NCI-H2081 treated with DMSO at 0.1 percent for 48 hours (cell line): ENCODE data around the gene KIF26A.

Experiments used
- DNase-seq: peaks from one replicate; lab custom pipeline; 2025; lab: John Stamatoyannopoulos, UW

KIF26A gene

DNA sequence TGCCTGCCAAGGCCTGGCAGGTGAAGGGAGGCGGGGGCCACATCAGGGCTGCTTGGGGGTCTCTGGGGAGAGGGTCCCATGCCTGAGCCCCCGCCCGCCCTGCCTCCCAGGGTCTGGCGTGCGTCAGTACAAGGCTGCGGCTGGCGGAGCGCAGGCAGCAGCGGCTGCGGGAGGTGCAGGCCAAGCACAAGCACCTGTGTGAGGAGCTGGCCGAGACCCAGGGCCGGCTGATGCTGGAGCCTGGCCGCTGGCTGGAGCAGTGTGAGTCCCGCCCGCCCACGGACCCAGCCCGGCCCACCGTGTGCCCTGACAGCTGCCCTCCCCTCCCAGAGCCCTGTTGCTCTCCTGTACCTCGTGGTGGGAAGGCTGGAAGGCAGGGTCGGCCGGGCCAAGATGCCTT lies 40.7 kb downstream of the KIF26A start:
- DNase-seq: no peak

DNA sequence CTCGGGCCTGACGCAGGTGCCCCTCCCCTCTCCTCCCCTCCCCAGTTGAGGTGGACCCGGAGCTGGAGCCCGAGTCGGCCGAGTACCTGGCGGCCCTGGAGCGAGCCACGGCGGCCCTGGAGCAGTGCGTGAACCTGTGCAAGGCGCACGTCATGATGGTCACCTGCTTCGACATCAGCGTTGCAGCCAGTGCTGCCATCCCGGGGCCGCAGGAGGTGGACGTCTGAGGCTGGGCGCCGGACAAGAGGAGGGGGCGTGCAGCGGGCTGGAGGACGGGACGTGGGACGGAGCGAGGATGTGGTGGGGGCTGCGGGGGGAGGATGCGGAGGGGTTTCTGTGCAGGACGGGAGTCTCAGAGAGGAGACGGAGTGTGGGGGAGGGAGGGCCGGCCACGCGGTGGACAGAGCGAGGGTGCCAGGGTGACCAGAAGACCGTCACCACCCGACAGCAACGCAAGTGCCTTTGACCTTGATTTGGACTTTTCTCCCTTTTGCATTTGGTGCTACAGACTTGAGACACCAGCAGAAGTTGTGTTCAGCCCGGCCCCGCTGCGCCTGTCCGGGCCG lies 41.3 kb downstream of the KIF26A start:
- DNase-seq: no peak

GRCh38 chr14:104180561-104181165 lies 42.3 kb downstream of the KIF26A start:
- DNase-seq: no peak

- no peak for DNase-seq
Observed at GRCh38 chr14:104181761-104182530, 43.6 kb downstream of the KIF26A start.

DNA sequence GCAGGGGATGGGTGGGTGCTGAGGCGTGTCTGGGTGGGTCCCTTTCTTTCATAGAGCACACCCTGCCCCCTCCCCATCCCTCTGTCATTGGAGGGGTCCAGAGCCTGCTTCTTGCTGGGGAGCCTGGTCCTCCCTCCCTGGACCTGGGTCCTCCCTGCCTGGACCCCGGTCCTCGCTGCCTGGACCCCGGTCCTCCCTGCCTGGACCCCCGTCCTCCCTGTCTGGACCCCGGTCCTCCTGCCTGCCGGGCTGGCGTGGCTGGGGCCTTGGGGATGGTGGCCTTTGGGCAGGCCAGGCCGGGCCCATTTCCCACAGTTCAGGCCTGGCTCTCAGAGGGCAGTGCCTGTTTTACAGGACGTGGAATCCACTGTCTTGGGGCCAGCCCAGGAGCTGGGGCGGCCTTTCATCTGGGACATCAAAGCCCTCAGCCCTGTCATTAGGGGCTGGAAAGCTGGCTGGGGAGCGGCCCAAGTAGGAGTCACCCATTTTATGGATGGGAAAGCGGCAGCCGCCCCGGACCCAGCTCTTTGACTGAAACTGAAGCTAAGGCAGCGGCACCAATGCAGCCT lies 44.6 kb downstream of the KIF26A start:
- no peak for DNase-seq

DNA sequence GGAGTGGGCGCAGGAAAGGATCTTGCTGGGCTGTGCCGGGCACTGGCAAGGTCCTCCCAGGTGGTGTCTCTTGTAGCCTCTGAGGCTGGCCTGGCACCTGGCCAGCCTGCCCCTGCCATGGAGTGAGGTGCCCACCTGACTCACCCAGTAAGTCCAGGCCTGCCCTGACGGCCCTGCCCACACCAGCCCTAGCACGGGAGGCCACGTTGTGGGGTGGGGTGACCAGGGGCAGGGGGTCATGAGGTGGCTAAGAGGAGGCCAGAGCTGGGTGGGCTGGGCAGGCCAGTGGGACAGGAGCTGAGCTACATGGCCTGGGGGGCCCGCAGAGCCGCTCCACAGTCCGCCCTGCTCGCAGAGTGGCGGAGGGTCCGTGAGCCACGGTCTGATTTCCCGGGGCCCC lies 45.4 kb downstream of the KIF26A start:
- DNase-seq: no peak

- DNase-seq: no peak
Observed at GRCh38 chr14:104184506-104184905, 46.1 kb downstream of the KIF26A start.

- no peak for DNase-seq
Observed at GRCh38 chr14:104184911-104185499, 46.6 kb downstream of the KIF26A start.

DNA sequence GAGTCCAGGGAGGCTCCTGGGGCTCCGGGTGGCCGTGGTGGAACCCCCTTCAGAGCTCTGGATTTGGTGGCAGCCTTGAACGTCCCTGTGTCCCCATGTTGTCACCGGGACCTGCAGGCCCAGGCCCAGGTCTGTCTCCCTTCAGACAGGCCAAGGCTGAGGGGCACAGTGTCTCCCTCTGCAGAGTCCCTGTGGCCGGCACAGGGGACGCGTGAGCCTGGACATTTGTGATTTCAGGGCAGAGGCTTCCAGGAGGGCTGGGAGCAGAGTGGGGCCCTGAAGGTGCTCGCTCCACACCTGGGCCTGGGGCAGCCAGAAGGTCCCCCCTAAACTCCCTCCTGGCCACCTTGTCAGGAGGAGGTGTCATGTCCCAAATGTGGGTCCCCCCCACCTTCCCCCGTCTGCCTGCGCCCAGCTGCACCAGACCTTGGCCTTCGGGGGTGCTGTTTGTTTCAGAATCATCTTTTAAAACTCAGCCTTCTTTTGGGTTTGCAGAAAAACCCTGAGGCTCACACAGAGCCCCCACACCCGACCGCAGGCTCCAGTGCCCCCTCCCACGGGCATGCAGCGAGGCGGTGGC lies 47.6 kb downstream of the KIF26A start:
- no peak for DNase-seq

DNA sequence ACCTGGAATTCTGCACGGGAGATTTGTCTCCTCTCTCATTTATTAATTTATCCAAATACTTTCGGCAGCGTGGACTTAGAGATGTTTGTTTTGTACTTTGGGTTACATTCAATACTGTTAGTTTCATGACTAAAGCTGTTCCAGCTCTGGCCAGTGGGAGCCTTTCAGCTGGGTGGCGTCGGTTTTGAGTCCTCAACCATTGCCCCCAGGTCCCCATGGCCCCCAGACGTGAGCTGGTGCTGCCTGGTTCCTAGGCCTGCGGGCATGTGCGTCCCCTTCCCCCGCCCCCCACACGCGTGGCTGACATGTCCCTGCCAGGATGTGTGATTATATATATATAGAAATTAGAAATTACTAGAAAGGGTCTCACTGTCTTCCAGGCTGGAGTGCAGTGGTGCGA lies 48.2 kb downstream of the KIF26A start:
- DNase-seq: no peak

DNA sequence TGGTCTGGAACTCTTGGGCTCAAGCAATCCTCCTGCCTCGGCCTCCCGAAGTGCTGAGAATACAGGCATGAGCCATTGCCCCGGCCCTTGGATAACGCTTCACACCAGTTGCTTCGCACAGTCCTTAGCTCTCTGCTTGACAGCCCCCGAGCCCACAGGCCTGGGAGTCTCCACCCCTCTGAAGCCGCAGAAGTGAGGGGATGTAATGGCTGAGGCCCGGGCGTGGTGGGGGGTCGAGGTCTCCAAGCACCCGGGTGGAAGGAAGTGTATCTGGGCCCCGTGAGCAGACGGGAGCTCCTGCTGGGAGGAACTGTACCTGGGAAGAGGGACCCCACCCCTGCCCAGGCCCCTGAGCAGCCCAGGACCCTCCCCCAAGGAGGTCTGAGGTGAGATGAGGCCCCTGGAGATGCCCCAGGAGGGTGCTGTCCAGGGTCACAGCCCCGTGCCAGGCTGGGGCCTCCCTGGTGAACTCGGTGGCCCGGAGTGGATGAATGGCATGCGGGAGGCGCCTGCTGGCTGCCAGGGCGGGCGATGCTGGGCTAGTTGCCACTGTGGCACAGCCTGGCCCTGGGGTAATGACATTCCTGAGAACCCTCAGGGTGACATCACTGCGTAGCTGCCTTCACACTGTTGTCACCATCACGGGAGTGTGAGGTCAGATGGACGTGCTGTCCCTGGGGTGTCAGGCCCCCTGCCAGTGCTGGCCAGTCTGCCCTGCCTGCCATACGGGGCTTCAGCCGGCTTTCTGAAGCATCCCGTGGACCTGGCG lies 48.9 kb downstream of the KIF26A start:
- no peak for DNase-seq

- no peak for DNase-seq
Observed at GRCh38 chr14:104187931-104188726, 49.7 kb downstream of the KIF26A start.

GRCh38 chr14:104188727-104189400 lies 50.5 kb downstream of the KIF26A start:
- DNase-seq: no peak

DNA sequence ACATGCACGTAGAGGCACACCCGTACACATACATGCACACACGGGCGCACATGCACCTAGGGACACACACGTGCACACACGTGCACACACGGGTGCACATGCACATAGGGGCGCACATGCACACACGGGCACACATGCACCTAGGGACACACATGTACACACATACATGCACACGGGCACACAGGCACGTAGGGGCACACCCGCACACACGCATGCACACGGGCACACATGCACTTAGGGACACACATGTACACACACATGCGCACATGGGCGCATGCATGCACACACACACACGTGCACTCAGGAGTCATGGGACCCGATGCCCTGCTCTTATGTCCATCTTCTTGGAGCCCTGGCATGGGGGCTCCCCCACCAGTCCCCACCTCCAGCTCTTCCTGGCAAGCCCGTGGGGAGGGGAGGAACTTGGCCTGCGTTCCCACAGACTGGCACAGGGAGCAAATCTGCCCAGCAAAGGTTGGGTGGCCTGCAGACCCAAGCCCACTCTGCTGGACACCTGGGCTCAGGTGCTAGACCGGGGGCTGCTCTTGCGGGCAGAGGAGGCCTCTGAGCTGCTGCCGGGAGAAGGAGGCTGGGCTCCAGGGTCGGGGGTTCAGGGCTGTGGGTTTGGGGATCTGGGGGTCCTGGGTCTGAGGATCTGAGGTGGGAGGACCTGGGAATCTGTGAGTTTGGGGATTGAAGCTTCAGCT lies 51.4 kb downstream of the KIF26A start:
- no peak for DNase-seq

GRCh38 chr14:104190396-104191000 lies 52.1 kb downstream of the KIF26A start:
- no peak for DNase-seq

- no peak for DNase-seq
Observed at GRCh38 chr14:104191409-104191997, 53.1 kb downstream of the KIF26A start.

DNA sequence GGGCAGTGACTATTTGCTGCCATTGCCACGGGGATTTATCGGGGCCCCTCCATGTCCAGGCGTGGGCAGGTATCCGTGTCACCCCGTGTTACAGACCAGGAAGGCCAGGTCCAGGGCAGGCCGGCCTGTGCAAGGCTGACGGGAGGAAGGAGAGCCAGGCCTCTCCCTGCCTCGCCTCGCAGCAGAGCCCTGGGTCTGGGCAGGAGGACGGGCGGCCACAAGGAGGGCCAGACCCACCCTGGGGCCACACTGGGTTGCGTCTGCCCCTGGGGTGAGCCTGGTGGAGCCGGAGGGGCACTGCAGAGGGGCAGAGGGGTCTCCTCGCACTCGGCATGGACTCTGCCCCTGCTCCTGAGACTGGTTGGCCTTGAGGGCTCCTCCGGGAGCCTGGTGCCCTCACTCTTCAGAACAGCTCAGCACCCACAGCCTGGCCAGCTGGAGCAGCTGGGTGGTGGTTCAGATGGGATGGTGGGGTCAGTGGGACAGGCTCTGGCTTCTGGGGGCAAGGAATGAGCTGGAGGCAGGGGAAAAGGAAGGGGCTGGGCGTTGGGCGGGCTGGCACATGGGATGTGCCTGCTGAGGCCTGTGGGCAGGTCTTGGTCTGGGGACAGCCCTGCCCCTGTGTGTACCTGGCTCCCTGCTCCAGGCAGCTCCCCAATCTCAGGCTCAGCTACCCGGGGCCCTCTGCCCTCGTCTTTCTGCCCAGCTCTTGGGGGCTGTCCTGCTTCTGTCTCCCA lies 53.9 kb downstream of the KIF26A start:
- no peak for DNase-seq

DNA sequence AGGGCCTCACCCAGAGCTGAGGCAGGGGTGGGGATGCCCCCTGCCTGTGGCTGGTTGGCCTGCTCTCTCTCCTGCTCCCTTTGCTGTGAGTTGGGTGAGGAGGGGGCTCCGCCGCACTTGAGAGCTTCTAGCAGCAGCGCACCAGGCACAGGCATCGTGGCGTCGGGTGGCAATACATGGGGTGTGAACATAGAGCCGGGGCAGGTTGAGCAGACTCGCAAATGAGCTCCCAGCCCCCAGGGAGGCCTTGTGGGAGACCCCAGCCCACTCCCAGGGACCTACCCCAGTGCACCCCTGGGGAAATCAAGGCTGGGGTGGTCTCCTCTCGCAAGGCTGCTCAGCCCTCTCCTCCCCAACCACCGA lies 54.5 kb downstream of the KIF26A start:
- no peak for DNase-seq
